ENCODE data around the gene SURF1.
A peak's percentile ranks its signal among the peaks of the same experiment; 100 is the strongest.
"Not testable (repeated sequence)": the region's sequence is repeated elsewhere in the genome, so short reads cannot be mapped to it uniquely, and the experiment has no call there.

SURF1 gene, protein sequence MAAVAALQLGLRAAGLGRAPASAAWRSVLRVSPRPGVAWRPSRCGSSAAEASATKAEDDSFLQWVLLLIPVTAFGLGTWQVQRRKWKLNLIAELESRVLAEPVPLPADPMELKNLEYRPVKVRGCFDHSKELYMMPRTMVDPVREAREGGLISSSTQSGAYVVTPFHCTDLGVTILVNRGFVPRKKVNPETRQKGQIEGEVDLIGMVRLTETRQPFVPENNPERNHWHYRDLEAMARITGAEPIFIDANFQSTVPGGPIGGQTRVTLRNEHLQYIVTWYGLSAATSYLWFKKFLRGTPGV

DNA sequence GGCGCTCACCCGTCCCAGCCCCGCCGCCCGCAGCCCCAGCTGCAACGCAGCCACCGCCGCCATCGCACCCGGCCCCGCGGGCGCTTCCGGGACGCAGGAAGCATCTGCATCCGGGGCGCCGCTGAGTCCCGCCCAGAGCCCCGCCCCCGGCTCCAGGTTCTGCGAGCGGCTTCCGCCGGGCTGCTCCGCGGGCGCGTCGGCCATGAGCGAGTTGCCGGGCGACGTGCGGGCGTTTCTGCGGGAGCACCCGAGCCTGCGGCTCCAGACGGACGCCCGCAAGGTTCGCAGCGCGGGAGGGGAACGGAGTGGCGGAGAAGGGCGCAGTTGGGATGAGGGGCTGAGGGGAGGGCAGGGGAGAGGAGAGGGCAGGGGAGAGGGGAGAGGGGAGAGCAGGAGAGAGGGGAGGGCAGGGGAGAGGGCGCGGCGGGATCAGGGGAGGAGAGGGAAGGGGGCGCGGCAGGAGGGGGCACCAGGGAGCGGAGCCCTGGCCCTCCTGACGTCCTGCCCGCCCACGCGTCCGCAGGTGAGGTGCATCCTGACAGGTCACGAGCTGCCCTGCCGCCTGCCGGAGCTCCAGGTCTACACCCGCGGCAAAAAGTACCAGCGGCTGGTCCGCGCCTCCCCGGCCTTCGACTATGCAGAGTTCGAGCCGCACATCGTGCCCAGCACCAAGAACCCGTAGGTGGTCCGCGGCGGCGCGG, at the start of gene SURF1, which contains the start of gene SURF2:
TSS of gene SURF1 (minus strand) at position 97 of the 701 bp plus-strand sequence. CDS start at position 63, 34 bp downstream.
TSS of gene SURF2 (plus strand) at position 160 of the 701 bp plus-strand sequence. CDS start at position 203, 43 bp downstream.
- peak; percentile 81 for DNase-seq

DNA sequence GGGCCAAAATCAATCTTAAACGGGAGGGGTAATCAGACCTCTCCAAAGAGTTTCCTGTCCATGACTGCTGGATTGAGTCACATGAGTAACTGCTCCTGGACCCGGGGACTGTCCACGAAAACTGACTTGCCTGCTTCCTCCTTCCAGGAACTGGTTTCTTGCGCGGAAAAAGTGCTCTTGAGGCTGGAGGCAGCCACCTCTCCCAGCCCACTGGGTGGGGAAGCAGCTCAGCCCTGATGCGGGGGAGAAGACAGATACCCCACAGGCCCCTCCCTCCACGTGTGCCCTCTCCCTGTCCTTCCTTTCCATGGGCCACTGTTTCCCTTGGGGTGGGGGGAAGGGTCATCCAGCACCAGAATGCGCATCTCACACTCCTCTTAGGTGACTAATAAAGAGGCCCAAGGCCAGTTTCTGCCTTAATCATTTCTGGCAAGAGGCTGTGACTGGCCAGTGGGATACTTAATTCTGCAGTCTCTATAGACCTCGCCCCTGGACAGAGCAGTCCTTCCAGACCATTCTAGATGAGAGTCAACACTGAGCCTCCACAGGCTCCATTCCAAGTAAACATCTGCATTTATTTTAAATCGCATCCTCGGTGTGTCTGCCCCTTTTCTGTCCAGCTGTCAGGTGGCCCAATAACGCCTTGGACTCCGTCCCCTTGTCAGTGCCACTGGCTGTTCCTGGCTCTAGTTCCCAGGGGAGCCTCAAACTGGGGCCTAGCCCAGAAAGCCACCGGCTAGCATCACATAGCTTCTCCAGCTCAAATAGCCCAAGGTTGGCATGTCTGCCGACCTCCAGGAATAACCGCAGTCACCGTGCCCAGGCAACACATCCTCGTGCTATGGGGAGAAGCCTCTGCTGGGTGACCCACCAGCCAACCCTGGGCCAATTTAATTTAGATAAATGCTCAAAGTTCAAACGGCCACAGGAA, 49.5 kb upstream of the SURF1 start:
- DNase-seq: no peak

DNA sequence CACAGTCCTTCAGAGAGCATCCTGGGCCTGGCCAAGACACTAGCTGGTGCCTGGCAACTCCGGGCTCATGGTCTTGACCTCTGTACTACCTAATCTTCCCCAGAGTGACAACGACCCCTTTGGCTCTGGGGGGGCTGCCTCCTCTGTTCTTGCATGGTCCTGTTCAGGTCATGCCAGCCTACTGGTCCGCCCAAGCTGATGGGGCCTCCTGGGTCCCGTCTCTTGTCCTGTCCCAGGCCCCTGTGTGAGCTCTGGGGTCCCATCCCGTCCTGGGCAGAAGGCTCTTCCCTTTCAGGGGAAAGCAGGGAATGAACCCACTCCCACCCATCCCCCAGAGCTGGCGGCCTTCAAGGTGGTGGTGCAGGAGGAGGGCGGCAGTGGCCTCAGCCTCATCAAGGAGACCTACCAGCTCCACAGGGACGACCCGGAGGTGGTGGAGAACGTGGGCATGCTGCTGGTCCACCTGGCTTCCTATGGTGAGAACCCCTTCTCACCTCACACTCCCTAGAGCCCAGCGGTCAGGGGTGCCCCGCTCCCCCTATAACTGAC, 48.2 kb upstream of the SURF1 start:
- DNase-seq: no peak

DNA sequence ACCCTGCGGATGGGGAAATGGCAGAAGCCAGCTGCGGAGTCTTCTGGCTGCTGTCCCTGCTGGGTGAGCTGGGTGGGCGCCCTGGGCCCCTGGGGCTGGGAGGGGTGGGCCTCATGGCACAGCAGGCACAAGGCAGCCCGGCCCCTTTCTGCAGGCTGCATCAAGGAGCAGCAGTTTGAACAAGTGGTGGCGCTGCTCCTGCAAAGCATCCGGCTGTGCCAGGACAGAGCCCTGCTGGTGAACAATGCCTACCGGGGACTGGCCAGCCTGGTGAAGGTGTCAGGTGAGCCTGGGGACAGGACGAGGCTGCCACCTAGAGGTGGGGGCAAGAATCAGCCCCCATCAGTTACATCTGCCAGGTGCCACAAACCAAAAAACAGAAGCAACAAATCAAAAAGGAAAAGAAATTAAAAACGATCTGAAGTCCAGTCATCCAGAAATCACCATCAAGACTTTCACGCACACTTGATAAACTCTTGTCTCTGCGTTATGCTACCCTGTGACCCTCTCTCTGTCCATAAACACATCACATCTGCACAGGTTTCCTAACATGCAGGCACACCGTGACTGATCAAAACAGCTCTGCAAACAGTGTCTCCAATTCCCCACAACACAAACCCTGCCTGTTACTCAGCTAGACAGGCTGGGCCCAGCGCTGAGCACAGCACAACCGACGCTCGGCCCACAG, 47.6 kb upstream of the SURF1 start:
- peak; percentile 60 for DNase-seq

DNA sequence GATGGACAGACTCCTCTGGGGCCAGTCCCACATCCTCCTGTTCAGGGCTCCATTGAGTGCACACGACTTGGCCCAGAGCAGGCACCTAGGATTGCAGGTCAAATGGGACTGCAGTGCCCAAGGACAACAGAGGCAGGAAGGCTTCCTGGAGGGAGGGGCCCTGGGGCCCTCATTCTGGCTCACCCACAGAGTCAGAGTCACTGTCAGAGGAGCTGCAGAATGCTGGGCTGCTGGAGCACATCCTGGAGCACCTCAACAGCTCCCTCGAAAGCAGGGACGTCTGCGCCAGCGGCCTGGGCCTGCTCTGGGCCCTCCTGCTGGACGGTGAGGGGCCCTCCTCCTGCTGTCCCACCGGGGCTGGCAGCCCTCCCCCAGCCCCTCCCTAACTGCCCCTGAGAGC, 46.4 kb upstream of the SURF1 start:
- no peak for DNase-seq

DNA sequence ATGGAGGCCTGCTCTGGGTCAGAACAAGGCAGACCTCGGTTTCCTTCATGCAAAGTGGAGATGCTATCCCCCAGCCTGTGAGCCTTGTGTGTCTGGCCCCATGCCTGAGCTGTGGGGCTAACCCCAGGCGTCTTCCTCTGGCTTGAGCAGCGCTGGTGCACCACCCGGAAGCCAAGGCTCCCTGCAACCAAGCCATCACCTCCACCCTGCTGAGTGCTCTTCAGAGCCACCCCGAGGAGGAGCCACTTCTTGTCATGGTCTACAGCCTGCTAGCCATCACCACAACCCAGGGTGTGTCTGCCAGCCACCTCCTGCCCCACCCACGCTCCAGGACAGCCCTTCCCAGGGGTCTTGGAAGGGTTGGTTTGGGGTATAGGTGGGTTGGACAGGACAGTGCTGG, 45.3 kb upstream of the SURF1 start:
- no peak for DNase-seq

DNA sequence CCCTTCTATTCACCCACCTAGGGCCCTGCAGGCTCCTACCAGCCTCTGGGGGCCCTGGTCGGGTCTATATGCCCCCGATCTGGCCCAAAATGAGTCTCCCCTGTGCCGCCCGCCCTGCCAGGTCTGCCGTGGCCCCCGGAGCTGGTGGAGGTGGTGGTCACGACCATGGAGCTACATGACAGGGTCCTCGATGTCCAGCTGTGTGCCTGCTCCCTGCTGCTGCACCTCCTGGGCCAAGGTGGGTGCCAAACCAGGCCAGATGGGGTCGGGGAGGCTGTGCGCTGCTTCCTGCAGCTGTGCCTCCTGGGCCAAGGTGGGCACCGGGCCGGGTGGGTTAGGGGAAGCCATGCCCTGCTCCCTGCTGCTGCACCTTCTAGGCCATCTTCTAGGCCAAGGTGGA, 44.0 kb upstream of the SURF1 start:
- no peak for DNase-seq

DNA sequence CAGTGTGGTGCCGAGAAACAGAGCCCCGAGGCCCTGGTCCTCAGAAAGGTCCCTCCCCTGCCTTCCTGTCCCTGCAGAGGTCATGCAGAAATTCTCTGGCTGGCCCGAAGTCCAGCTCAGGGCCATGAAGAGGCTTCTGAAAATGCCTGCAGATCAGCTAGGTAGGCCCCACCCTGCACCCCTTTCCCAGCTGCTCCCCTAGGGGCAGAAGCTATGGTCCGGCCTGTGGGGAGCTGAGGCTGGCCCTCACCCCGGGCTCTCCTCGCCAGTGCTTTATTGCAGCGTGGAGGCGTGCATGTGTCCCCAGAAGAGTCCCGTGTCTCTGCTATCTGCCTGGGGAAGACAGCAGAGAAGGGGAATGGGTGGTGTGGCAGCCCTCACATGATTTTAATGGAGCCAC, 41.6 kb upstream of the SURF1 start:
- no peak for DNase-seq

DNA sequence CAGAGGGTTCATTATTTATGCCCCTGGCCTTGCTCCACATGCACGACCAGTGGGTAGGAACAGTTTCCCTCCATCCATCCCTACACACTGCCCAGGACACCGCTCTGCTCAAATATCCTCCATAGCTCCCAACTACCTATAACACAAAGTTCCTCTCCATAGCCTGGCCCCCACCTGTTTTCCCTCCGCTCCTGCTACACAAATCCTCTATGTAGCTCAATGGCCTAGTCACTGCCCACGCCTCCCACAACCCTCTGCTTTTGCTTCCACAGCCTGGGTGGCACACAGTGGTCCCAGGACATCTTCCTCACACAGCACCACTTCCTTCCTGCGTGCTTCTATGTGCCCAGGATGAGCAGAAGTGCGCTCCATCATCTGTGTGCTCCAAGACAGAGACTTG, 41.1 kb upstream of the SURF1 start:
- DNase-seq: no peak

DNA sequence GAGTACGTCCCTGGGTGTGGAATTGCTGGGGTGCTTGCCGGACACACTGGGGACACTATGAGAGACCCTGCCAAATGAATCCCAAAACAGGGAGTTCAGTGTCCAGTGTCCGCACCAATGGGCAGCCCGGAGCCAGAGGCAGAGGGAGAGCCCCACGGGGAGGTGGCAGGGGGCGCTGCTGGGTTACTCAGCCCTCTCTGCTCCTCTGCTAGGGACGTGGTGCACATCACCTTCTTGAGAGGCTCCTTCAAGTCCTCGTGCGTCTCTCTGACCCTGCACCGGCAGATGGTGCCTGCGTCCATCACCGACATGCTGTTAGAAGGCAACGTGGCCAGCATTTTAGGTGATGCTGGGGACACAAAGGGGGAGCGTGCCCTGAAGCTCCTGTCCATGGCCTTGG, 40.7 kb upstream of the SURF1 start:
- no peak for DNase-seq

DNA sequence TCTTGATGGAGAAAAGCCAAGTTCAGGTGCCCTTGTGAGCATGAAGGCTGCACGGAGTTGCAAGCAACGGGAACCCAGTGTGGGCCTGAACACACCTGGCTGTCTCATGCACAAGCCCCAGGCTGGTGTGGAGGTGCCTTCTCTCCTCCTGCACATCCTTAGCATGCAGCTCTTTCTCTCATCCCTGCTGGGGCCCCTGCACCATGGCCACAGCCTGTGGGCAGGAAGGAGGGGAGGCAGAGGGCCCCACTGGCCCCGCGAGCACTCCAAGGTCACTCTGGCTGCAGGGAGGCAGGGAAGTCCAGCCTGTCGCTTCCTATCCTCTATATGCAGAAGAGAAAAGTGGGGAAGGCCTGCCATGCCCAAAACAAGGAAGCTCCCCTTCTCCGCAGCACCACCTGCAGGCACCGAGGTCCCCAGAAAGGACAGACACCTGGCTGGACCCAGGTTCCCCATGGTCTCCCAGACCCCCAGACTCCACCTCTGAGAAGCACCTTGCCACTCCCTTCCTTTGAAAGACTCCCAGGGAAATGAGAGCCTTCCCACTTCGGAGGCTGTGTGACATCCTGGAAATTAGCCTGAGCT, 38.5 kb upstream of the SURF1 start:
- no peak for DNase-seq

DNA sequence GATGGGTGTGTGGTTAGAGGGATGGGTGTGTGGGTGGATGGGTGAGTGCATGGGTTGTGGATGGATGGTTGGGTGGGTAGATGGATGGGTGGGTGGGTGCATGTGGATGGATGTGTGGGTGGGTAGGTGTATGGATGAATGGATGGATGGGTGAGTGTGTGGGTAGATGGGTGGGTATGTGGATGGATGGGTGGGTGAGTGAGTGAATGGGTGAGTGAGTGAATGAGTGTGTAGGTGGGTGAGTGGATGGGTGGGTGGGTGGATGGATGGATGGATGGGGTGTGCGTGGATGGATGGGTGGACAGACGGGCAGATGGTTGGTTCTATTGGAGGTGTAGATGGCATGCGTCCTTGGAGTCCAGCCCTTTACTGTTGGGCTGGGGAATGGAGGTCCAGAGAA, 37.1 kb upstream of the SURF1 start:
- no peak for DNase-seq

DNA sequence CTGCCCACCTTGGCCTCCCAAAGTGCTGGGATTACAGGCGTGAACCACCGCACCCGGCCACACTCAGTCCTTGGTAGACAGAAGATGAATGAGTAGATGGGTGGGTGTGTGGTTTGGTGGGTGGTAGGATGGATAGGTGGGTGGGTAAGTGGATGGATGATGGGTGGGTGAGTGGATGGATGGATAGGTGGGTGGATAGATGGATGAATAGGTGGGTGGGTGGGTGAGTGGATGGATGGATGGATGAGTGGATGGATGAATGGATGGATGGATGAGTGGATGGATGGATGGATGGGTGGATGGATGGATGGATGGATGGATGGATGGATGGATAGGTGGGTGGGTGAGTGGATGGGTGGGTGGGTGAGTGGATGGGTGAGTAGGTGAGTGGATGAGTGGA, 36.0 kb upstream of the SURF1 start:
- DNase-seq: not testable (repeated sequence)

DNA sequence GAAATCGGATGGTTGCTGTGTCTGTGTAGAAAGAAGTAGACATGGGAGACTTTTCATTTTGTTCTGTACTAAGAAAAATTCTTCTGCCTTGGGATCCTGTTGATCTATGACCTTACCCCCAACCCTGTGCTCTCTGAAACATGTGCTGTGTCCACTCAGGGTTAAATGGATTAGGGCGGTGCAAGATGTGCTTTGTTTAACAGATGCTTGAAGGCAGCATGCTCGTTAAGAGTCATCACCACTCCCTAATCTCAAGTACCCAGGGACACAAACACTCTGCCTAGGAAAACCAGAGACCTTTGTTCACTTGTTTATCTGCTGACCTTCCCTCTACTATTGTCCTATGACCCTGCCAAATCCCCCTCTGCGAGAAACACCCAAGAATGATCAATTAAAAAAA, 35.2 kb upstream of the SURF1 start:
- not testable (repeated sequence) for DNase-seq

DNA sequence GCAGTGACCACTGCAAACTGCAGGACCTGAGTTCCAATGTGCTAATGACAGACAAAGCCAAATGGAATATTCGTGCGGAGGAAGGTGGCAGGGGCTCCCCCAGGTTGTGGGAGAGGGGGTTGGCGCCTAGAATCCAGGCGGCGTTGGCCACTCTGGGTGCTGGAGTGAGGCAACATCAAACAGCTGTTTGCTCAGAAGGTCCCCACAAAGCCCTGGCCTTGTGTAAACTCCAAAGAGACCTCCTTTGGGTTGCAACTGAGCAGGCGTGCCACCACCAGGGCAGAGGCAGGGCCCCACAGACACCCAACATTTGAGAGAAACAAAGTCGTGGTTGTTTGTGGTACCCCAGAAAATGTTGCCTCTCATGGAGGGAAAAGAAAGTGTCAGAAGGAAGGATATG, 34.4 kb upstream of the SURF1 start:
- DNase-seq: no peak

DNA sequence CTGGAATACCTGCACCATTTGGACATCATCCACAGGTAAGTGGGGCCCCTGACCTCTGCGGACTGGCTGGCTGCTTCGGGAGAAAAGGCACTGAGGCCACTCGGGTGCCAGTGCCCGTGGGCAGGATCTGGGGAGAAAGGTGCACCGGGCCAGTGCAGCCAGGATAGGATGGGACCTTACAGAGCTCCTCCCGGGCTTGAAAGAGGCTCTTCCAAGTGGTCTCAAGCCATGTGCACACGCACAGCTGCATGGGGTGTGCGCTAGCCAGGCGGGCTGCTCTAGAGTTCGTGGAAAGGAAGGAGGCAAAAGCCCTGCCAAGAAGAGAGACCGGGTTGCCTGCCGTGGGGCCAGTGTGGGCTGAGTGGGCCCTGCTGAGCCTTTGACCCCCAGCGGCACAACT, 33.3 kb upstream of the SURF1 start:
- no peak for DNase-seq

DNA sequence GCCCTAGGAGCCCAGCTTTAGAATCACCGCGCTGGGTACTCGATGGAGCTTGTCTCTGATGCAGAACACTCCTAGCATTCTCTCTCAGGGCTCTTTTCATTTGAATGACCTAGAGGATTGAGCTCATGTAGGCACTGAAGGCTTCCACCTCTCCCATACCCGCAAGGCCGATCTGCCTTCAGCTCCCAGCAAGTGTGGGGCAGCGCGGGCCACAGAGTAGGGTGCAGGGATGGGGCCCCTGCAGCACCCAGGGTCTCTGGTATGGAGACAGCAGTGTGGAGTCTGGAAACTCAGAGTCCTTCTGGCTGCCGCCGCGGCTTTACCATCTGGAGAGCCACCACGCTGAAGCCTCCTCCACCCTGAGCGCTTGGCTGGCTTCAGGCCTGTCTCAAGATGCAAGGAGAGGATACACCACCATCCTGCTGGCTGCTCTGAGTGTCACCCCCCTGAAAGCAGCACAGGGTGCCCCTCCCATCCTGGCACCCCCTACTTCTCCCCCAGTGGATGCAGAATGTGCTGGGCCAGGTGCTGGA, 32.8 kb upstream of the SURF1 start:
- DNase-seq: no peak

DNA sequence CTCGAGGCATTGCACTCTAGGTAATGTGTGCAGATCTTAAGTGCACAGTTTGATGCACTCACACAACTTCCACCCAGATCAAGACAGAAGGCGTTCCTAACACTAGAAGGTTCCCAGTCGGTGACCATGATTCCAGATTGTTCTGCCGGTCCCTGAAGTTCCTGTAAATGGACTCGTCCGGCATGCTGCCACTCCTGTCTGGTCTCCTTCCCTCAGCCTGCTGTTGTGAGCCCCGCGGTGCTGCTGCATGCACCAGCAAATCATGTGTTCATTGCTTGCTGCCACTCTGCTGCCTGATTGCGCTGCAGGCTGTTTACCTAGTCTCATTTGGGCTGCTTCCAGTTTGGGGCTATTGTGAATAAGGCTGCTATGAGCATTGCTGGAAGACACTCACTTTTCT, 31.4 kb upstream of the SURF1 start:
- DNase-seq: no peak

DNA sequence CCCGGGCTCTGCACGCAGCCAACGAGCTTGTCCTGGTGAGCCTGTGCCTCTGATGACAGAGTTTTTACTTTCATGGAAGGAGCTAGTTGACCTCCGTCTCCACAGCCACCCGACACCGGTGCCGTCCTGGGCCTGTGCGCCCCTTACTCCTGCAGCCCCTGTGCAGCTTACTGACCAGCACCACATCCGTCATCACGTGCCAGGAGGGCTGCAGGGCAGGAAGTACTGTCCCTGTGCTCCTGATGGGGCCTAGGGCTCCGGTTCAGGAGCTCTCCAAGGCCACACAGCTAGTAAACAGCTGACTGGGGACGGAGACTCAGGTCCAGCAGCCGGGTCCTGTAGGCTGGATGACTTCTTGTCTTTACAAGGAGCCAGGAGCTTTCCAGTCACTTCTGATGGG, 30.1 kb upstream of the SURF1 start:
- DNase-seq: no peak

DNA sequence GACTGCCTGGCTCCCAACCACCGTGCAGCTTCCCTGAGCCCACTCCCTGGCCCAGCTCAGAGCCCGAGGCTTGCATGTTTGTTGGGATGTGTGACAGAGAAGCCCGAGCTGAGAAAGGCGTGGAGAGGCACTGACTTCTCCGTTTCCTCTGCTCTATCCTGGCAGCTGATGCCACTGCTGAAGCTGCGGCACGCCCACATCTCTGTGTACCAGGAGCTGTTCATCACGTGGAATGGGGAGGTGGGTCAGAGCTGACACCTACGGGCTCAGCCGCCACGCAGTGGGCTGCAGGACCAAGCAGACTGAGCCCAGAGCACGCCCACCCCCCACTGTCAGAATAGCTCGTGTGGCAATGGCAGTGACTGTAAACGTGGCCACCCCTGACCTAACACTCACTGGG, 29.2 kb upstream of the SURF1 start:
- DNase-seq: no peak

DNA sequence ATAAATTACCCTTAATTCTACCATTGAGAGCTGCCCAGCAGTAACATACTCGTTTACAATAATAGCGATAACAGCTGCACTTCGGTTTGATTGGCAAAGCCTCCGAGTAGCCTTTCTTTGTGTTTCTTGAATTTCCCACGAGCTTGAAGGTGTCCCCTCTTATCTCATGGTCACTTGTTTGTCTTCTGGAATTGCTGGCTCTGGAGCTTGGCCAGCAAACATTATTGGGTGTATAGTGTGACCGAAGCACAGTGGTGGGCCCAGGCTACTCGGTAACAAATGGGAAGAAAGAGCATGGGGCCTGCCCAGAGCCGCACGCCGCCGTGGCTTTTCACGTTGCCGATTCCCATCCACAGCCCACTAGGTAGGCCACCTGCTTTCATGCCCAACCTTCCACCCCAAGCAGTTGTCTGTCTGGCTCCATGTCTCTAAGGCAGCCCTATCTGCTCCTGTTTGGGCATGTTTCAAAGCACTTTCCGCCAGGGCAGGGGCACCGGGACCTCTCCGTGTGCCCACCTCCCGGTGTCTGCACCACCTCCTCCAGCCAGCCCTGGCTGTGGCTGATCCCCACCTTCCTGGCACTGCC, 28.5 kb upstream of the SURF1 start:
- no peak for DNase-seq

DNA sequence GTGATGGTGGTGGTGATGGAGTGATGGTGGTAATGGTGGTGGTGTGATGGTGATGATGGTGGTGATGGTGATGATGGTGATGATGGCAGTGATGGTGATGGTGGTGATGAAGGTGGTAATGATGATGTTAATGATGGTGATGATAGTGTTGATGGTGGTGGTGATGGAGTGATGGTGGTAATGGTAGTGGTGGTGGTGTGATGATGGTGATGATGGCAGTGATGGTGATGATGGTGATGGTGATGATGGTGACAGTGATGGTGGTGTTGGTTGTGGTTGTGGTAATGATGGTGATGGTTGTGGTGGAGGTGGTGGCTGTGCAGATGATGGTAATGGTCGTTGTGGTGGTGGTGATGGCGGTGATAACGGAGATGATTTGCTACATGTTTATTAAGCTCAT, 27.2 kb upstream of the SURF1 start:
- DNase-seq: no peak

Data from activated CD4-positive, alpha-beta T cell treated with anti-CD3 and anti-CD28 coated beads for 1 hour (primary cell).